Coronary artery (tissue), 2 donors: ENCODE data around the gene STK40.
A peak's percentile ranks its signal among the peaks of the same experiment; 100 is the strongest.

Source experiments
- DNase-seq: peaks from one replicate; pipeline ENCODE4 v3.0.0-alpha.2; 2017; ENCODE audit warnings: low spot score
- H3K27ac ChIP-seq, 2 donors: fragments of 200-600 bp; sonication (generic); one replicate each; pipeline ENCODE4 v1.5.1; 2016 to 2019
- H3K4me3 ChIP-seq: fragments of 200-600 bp; sonication (generic); 2 replicates; pipeline ENCODE4 v1.5.1; 2016; ENCODE audit warnings: mild to moderate bottlenecking, moderate library complexity
- CTCF ChIP-seq: fragments of 200-600 bp; sonication (generic); IDR thresholded peaks from one replicate; pipeline ENCODE4 v1.5.1; 2019; ENCODE audit warnings: antibody characterized with exemption

Gene STK40

GRCh38 chr1:36389999-36390398 lies 4.3 kb upstream of the STK40 start:
- TF ChIP-seq CTCF = no peak
- Histone ChIP-seq H3K4me3 (no peak overlapping the region), H3K27ac (peak overlapping the region; percentile 51 to 100)
- DNase-seq = no peak

- no peak for TF ChIP-seq CTCF
- Histone ChIP-seq H3K27ac (peak overlapping the region; percentile 51 to 100), H3K4me3 (no peak overlapping the region)
- DNase-seq = no peak
Observed at GRCh38 chr1:36389261-36389660, 3.5 kb upstream of the STK40 start.

GRCh38 chr1:36387141-36387949 lies 1.6 kb upstream of the STK40 start:
- TF ChIP-seq CTCF = no peak
- Histone ChIP-seq H3K4me3 (peak overlapping the region; percentile 100), H3K27ac (peak overlapping the region; percentile 96 to 100)
- DNase-seq = no peak

GRCh38 chr1:36386265-36387140 lies 779 bp upstream of the STK40 start:
- H3K4me3 ChIP-seq = peak overlapping the region; percentile 100
- peak overlapping the region; percentile 96 to 100 for H3K27ac ChIP-seq
- peak; percentile 99 for DNase-seq
- no peak for TF ChIP-seq CTCF

GRCh38 chr1:36384542-36385409 lies 948 bp downstream of the STK40 start:
- TF ChIP-seq CTCF = no peak
- H3K27ac ChIP-seq = peak overlapping the region; percentile 96 to 100
- peak; percentile 84 for DNase-seq
- H3K4me3 ChIP-seq = peak overlapping the region; percentile 100

GRCh38 chr1:36383240-36383639 lies 2.5 kb downstream of the STK40 start:
- H3K27ac ChIP-seq = peak overlapping the region; percentile 22 to 30
- H3K4me3 ChIP-seq = no peak overlapping the region
- no peak for TF ChIP-seq CTCF
- DNase-seq = no peak
